DMS114 treated with DMSO at 0.1 percent for 48 hours (cell line): ENCODE measurements around the gene MT1E.
A peak's percentile ranks its signal among the peaks of the same experiment; 100 is the strongest.
"Not testable (repeated sequence)": the region's sequence is repeated elsewhere in the genome, so short reads cannot be mapped to it uniquely, and the experiment has no call there.

ENCODE experiments used
- DNase-seq: peaks from one replicate; lab custom pipeline; 2025; ENCODE audit not compliant: unreplicated experiment; lab: John Stamatoyannopoulos, UW

Gene MT1E

GRCh38 chr16:56643833-56644232, 18.3 kb downstream of the MT1E start:
- DNase-seq, result no peak

- no peak for DNase-seq
These were observed 19.7 kb downstream of the MT1E start for GRCh38 chr16:56645311-56645710.

- no peak for DNase-seq
These were observed 20.3 kb downstream of the MT1E start for GRCh38 chr16:56645838-56646237.

- DNase-seq, result no peak
These were observed 22.3 kb downstream of the MT1E start for GRCh38 chr16:56647641-56648431.

GRCh38 chr16:56649271-56649670, 23.7 kb downstream of the MT1E start:
- DNase-seq, result no peak

GRCh38 chr16:56649820-56650219, 24.2 kb downstream of the MT1E start:
- no peak for DNase-seq

- no peak for DNase-seq
These were observed 26.0 kb downstream of the MT1E start, which contains the start of gene MT1B for GRCh38 chr16:56651586-56651985. TSS of gene MT1B (plus strand) at chr16:56651886. CDS start at chr16:56651954, 68 bp downstream.

- DNase-seq, result no peak
These were observed 27.0 kb downstream of the MT1E start for GRCh38 chr16:56652600-56652999.

- DNase-seq, result no peak
These were observed 27.6 kb downstream of the MT1E start for GRCh38 chr16:56653218-56653617.

- DNase-seq, result peak; percentile 53
These were observed 32.2 kb downstream of the MT1E start, which contains the start of gene MT1F for GRCh38 chr16:56657555-56658326. TSS of gene MT1F (plus strand) at chr16:56657959. CDS start at chr16:56658059, 100 bp downstream.

GRCh38 chr16:56658327-56658875, 32.8 kb downstream of the MT1E start:
- no peak for DNase-seq

GRCh38 chr16:56662357-56663354, 37.1 kb downstream of the MT1E start:
- DNase-seq, result no peak

- DNase-seq, result no peak
These were observed 38.9 kb downstream of the MT1E start for GRCh38 chr16:56664506-56664905.

- not testable (repeated sequence) for DNase-seq
These were observed 40.0 kb downstream of the MT1E start for GRCh38 chr16:56665286-56666261.

- no peak for DNase-seq
These were observed 42.3 kb downstream of the MT1E start, which contains the start of gene MT1G for GRCh38 chr16:56667581-56668571. TSS of gene MT1G (minus strand) at chr16:56668065. CDS start at chr16:56667993, 72 bp downstream.

GRCh38 chr16:56669005-56669839, 43.6 kb downstream of the MT1E start, which contains the start of gene MT1H:
TSS of gene MT1H (plus strand) at chr16:56669814. CDS start at chr16:56669885, 71 bp downstream.
- no peak for DNase-seq
